ENCODE measurements around the gene HOXB2.
"Not testable (repeated sequence)": the region's sequence is repeated elsewhere in the genome, so short reads cannot be mapped to it uniquely, and the experiment has no call there.

HOXB2 gene

DNA sequence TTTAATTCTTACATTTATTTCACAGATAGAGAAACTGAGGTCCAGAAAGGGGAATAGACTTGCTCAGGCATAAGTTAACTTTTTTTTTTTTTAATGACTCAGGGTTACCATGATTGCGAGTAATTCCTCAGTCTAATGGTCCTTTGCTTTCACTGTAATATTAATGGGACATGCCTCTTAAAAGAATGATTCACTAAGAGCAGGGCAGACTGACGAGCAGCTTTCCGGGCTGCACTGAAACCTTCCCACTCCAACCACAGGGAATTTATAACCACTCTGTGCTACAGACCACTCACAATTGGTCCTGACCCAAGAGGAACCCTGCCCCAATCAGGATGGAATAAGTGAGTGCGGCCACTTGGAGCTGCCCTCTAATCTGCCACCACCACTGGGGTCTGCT is 5.7 kb downstream of the HOXB2 start:
- no peak for DNase-seq

DNA sequence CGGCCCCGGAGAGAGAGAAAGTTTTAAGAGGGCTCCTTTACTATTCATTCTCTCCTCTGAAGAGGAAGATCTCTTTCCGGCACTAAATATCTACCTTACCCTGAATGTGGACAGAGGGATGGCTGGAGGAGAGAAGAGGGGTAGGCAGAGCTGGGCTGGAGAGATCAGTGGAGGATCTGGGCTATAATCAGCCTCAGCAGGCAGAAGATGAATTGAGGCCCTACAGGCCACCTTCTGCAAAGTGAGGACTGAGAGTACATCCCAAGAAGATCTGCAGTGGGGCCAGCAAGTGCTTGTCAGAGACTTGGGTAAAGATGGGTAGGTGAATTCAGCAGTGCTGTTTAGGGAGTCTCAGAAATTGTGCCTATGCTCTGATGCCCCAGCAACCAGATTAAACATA is 7.6 kb downstream of the HOXB2 start:
- DNase-seq, result no peak

DNA sequence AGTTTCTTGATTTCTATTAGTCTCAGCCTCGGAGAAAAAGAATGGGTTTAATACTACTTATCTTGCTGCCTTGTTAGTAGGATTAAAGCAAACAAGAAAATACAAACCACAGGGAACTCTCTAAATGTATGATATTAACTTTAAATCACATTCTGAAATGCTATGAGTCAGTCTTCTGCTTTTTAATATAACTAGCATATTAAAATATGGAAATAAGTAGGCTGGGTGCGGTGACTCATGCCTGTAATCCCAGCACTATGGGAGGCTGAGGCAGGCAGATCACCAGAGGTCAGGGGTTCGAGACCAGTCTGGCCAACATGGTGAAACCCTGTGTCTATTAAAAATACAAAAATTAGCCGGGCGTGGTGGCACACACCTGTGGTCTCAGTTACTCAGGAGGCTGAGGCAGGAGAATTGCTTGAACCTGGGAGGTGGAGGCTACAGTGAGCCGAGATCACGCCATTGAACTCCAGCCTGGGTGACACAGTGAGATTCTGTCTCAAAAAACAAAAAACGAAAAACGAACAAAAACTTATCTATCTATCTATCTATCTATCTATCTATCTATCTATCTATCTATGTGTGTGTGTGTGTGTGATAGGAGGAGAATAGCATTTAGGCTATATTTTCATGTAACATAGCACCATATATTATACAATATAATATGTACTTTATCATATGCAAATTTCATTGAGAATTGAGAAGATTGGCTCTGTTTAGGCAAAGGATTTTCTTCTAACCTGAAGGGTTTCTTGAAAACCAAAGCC is 8.9 kb downstream of the HOXB2 start:
- DNase-seq, result not testable (repeated sequence)

DNA sequence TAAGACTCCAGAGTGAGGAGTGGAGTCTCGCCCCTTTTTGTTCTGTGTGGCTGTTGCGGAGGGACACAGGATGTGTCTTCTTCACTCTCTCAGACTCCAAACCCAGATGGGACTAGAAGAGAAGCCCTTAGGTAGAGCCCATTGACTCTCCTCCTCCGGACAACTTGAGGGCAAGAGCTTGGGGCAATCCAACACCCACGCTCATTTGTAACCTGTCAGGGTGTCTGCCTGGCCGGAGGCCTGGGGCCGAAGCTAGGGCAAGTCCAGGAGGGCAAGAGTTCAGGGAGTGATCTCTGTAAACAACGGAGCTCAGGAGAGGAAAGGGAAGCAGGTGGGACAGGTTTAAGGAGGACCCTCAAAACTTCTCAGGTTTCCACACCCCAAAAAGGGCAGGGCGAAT is 12.6 kb downstream of the HOXB2 start:
- DNase-seq, result no peak

DNA sequence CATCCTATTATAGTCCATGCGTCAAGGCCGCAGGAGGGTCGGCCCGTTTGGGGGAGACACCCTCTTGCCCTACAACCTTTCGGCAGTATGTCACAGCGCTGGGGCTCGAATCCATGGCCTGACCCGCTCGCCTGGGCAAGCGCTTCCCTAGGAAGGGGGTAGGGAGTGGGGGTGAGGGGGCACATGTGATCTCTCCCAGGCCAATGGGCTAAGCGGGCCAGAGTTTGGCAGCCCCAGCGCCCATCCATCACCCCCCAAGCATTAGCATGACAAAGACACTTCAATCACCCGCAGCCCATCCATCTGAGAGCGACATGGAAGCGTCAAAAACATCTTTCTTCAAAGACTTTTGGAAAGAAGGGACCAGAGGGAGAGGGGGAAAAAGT is 14.0 kb downstream of the HOXB2 start, which contains the start of gene HOXB1:
TSS of gene HOXB1 (minus strand) at position 125 of the 386 bp plus-strand sequence. CDS start at position 18, 107 bp downstream.
- no peak for DNase-seq

DNA sequence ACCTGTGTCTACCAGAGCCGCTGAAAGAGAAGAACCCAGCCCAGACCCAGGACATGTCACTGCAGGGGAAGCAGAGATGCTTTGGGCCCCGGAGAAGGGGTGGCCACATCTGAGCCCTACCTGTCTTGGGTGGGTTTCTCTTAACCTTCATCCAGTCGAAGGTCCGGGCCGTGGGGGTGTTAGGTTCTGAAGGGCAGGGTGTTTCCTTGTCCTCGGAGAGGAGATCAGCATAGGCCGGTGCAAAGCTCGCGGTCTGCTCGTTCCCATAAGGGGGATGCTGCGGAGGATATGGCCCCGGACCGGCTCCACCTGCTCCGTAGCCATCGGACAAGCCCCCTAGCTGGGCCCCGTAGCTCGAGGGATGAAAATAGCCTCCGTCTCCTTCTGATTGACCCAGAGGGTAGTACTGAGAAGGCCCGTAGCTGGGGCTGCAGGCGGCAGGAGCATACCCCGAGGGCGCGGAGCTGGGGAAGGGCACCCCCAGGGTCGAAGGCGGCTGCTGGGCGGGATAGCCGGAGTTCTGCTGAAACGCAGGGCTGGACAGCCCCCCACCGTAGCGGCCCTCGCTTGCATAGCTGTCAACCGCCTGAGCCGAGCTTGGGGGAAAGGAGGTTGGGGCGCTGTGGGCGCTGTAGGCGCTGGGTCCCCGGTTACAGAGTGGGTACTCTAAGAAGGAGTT is 14.6 kb downstream of the HOXB2 start:
- no peak for DNase-seq

DNA sequence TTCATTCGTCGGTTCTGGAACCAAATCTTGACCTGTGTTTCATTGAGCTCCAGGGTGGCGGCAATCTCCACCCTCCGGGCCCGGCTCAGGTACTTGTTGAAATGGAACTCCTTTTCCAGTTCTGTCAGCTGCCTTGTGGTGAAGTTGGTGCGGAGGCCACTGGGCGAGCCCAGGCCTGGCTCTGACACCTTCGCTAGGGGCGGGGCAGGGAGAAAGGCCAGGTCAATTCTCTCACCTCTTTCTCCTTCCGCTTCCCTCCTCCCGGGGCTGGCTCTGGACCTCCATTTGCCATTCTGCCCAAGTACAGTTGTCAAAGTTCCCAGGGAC is 15.3 kb downstream of the HOXB2 start:
- DNase-seq, result no peak

DNA sequence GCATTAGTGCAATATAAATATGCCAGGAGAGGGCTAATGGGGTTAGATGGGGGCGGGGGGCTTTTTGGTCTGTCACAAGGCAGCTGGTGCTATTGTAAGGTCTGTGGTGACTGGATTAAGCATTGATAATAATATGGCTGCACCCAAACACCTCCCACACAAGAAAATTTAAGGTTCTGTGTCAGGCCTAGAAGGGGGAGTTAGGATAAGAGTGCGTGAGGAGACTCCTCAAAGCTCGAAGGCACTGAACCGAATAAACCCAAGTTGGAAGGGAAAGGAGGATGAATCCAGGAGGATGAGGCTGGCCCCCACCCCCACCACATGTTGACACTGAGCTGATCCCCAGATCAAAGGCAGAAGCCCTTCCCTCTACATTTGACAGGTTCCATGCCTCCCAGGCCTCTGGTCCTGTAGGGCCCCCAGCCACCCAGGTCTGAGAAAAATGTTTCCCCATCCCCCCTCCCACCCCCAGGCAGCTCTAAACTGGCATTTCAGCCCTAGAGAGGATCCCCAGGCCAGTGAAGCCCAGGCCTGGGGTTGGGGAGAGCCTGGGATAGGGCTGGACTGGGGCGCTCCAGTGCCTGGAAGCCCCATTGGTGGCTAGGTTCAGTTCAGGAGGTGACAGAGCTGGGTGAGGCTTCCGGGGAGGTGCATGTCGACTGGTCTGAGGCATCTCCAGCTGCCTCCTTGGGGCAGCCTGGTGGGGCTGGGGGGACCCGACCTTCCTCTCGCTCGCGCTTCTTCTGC is 15.8 kb downstream of the HOXB2 start:
- DNase-seq, result no peak

DNA sequence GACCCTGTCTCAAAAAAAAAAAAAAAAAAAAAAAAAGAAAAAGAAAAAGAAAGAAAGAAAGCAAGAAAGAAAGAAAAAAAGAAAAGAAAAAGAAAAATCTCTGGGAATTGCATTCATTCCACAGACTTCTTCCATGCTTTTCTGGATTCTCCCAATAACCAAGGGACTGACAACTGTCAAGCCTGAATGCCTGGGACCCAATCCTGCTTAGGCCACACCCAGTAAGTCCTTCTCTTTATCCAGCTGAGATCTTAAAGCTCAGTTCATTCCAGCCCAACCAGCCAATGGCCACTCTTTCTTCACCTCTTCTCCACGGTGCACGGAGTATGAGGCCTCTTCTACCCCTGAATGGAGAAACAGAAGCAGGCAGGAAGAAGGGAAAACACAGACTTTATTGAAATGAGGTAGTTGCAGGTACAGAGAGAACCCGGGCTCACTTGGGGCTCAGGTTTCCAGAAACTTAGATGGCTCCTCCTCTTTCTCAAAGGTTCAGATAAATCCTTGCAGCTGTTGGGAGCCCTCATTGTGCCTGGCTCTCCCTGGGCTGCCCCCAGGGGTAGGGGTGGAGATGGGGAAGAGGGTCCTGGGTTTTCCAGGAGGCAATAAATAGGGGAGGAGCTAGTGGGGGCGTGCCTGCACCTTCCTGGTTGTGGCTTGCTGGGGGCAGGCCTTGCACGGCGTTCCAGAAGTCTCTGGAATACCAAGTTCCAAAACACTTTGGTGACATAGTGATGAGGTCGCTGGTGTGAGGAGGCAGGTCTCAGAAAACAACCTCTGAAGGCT is 16.6 kb downstream of the HOXB2 start:
- DNase-seq, result no peak

DNA sequence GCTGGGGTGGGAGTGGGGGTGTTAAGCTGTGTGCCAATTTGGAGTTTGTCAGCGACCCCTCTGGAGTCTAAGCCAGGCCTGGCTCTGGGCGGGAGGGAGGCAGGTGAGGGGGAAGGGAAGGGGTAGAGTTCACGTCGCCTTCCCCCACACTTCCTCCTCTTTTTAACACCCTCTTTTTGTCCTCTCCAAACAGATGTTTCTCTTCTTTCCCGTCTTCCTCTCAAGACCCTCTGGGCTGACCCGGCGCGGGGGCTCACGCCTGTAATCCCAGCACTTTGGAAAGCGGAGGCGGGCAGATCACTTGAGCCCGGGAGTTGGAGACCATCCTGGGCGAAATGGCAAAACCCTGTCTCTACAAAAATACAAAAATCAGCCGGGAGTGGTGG is 17.4 kb downstream of the HOXB2 start:
- no peak for DNase-seq

DNA sequence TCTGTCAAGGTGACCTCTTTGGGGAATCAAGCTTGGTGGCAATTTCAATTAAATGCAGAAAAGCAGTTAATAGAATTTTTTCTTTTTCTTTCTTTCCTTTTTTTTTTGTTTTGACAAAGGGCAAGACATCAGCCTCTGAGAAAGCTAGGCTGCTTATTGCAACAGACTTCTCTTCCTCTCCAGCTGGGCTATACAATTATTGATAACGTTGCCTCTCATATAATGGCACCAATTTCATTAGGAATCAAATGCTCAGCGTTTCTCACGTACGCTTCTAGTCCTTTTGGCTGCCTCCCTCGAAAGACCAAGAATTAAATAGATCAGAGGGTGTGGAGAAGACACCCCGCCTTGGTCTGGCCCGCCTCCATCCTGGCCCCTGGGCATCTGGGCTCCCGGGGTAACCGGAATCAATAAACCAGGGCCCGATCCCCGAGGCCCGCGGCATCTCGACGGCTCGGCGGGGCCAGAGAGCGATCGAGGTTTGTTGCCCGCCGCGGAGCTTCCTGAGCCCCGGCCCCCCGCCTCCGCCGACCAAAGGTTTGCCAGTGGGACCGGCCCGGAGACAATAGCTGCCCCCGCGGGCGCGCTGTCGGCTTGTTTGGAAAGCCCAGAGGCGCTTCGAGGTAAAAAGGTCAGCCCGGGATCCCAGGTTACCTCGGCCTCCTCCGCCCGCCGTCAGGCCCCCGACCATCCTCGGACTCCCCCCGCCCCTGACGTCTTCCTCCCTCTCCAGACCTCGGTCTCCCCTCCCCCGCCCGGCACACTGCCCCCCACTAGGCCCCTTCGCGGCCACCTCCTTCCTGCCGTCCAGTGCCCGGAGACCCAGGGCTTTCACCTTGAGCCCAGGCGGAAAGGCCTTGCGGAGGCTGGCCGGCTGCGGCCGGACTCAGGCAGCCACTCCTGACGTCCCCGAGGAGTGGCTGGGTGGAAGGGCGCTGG is 18.0 kb downstream of the HOXB2 start:
- no peak for DNase-seq

DNA sequence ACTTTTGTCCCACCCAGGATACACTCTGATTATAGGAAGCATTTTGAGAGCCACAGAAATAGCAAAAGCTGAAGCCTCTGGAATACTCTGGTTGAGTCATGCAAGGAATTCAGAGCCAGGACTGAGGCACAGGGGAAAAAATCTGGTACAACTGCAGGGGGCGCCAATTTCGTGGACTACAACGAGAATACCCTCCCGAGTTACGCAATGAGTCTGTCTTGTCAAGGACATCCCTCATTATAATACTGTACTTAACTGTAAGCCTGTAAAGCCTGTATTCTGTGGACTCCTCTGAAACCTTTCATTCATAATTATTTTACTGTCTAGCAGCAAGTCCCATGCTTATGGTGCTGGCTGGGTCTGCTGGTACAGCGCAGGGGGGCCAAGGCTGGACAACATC is 21.9 kb downstream of the HOXB2 start:
- no peak for DNase-seq

DNA sequence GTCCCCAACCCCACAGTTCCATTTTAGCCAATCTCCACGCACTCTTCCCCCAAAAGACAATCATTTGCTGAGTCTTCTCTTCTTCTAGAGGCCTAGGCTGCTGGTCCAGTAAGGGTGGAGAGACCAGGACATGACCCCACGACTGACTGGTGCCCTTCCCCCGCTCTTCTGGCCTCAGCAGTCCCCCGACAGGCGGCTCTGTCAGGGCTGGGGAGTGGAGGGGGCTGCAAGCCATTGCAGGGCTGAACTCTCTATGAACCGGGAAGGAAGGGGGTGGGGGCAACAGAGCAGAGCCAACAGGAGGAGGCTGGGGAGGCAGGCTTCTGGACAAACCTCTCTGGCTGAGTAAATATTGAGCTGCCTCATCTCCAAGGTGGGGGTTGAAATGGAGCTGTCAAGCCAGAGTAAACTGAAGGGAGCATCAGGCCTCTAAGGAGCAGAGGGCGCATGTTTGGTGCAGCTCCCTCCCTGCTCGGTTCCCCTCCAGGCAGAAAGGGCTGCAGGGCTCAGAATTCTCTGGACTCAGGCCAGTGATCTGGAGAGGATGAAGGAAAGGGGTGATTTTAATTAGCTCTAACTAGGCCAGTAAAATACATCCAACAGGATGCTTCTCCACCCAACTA is 22.8 kb downstream of the HOXB2 start:
- no peak for DNase-seq

DNA sequence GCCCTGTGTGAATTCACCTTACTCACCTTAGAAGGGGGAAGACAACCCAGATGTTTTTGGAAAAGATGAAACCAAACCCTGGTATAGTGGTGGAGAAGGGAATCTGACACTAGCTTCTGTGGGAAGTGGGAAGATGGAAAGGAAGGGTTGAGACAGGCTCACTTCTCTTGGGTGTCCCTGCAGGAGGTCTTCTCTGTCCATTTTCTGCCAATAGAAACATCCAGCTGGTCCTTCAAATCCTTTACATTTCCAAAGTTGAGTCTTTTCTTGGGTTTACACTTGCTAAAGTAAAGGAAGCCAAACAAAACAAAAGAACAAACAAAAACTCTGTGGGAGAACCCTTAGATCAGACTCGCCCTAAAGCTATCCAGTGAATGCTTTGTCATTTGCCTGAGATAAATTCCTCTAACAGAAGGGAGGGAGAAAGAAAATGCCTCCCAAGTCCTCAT is 24.3 kb downstream of the HOXB2 start:
- DNase-seq, result no peak

DNA sequence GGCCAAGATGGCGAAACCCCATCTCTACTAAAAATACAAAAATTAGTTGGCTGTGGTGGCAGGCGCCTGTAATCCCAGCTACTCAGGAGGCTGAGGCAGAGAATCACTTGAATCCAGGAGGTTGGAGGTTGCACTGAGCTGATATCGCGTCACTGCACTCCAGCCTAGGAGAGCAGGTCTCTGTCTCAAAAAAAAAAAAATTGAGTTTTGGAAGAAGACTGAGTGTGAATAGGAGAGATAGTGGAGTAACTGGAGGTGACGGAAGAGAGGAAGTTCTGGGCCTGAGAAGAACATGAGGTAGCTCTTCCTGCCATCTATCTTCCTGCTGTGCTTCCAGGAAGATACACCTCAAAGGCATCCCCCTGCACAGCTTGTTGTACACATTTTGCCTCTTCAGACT is 25.5 kb downstream of the HOXB2 start:
- no peak for DNase-seq

DNA sequence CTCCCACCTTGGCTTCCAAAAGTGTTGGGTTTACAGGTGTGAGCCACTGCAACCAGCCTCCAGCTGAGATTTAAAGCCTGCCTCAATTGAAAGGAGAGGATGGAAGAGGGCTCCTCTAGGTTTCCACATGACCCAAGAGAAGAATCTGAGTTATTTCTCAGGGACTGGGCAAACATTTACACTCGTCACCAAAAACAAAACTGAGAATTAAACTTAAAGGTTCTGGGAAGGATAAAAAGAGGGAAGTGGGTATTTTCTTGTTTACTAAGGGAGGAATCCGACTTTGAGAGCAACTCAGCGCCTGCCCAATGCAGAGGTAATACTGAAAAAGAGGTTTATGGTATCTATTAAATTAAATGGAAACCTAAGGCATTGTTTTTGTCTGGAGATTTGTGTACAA is 27.4 kb downstream of the HOXB2 start:
- no peak for DNase-seq

DNA sequence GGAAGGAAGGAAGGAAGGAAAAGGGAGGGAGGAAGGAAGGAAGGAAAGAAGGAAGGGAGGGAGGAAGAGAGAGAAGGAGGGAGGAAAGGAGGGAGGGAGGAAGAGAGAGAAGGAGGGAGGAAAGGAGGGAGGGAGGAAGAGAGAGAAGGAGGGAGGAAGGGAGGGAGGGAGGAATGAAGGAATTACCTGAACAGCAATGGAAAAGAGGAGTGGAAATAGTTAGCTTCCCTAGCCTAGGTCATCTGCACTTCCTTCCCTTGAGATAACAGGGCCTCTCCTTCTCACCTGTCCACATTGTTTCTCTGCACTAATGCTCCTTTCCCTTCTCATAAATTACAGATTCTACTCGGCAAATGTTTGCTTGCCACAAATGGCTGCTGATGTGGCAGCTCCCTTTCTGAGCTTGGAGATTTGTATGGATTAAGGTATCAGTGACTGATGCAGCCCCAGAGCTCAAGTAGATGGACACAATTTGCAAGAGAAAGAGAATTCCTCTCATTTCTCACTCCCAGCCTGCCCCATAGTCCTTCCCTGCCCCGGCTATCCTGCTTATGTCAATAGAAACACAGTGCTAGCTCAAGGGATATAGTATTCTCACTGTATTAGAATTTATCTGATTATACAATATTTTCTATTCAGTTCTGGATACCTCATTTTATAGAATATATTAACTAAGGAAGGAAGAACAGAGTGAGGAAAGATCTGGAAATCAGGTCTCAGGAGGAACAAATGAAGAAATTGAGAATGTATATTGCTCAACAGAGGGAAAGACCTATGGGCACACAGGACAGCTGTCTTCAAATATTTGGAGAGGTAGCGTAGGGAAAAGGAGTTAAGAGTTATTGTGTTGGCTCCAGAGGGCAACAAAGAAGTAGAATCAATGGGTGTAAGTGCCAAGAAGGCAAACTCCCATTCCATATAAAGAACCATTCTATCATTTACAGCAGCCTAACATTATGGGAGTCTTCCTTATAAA is 28.7 kb downstream of the HOXB2 start:
- no peak for DNase-seq

DNA sequence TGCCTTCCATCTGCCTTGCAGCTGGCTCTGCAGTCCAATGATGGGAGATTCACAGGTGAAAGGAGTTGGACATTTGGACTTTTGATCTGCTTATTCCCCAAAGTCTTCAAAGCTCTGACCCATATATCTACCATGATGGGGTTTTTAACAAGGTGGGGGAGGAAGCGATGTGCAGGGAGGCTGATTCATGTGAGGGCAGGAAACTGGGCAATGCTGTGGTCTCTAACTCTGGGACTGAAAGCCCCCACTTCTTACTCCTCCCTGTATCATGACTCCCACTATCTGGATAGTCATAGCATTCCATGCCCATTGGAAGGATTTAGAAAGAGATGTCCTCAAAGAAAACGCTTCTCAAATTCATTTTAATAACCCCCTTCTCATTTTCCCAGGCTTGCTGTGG is 30.4 kb downstream of the HOXB2 start:
- no peak for DNase-seq

DNA sequence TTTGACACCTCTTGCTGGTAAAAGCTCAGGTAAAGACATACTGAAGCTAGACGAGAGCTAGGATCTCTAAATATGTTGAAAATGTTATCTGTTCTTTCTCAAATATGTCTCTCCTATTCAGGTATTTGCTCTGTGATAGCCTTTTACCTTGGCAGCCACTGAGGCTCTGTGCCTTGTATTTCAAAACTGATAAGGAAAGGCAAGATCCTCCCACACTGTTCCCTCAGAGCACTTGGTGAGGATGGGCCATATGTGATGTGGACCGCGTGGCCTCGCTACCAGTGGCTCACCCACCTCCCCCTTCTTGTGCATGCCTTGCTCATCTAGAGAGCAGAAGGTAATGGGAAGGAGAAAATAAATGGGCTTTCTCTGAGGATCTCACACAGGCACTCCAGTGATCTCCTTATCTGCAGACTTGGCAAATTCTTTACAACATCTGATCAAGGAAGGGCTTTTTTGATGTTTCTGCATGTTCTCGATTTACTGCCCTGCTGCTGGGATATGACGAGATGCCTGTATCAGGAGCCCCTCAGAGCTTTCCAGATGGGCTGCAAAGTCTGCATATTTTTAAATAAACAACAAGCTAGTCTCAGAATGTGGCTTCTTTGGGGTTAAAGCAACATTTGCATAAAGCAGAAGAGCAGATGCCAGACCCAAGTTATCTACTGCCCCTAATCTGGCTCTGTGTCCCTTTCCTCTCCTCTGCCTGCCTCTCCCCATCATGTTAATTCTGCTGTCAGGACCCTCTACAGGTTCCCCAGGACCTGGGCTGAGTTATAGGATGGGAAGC is 31.0 kb downstream of the HOXB2 start:
- no peak for DNase-seq
